ENCODE measurements around the gene OXA1L.
"Not testable (repeated sequence)": the region's sequence is repeated elsewhere in the genome, so short reads cannot be mapped to it uniquely, and the experiment has no call there.

- not testable (repeated sequence) for TF ChIP-seq CTCF (IDR thresholded peaks at IDR 0.05; ENCODE audit: poor library complexity); EZH2 (IDR thresholded peaks at IDR 0.05; ENCODE audit: borderline replicate concordance)
These were observed 34.4 kb upstream of the OXA1L start for GRCh38 chr14:22732062-22732461.

Measured in hepatocyte (in vitro differentiated cells).